Left lobe of liver (tissue), 2 donors: ENCODE results near the gene RHOC. TPM values are rescaled to one million over a fixed set of nuclear protein-coding genes. Genes with fewer than 3 reads are reported as not detected.

Experiments used
- ATAC-seq: fragments of 200-7000 bp; cut with Tn5 transposase; one replicate; pipeline ENCODE4 v1.9.1; 2020; ENCODE audit warnings: mild to moderate bottlenecking, moderate library complexity
- DNase-seq: peaks from one replicate; pipeline ENCODE4 v3.0.0-alpha.2; 2020; ENCODE audit warnings: low spot score
- total RNA-seq: library from RNA; stranded (reverse); gene quantifications from one replicate; pipeline ENCODE4 v1.2.1, GENCODE V29; 2021
- donor health status: DM: no; HTN: no; CAD: no; lungs with moderate emphysema.
- donor health status: DM: no; HTN: yes; CAD: no.

Gene RHOC
- total RNA-seq, 1 donor from 2014 or later, result 55.3 TPM

DNA sequence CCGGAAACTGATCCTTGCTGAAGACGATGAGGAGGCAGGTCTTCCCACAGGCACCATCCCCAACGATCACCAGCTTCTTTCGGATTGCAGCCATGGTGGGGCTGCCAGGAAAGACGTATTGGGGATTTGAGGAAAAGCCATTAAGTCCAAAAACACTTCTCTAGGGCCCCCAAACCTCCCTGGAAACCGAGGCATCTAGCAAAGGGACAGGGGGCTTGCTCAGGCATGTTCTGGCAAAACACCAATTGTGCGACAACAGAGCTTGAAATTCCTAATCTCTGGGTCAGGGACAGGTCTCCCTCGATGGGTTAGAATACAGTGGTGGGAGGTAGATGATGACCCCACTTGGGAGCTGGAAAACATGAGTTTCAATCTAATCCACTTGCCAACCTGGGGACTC is 3.2 kb downstream of the RHOC start:
- no peak for DNase-seq
- no peak for ATAC-seq

DNA sequence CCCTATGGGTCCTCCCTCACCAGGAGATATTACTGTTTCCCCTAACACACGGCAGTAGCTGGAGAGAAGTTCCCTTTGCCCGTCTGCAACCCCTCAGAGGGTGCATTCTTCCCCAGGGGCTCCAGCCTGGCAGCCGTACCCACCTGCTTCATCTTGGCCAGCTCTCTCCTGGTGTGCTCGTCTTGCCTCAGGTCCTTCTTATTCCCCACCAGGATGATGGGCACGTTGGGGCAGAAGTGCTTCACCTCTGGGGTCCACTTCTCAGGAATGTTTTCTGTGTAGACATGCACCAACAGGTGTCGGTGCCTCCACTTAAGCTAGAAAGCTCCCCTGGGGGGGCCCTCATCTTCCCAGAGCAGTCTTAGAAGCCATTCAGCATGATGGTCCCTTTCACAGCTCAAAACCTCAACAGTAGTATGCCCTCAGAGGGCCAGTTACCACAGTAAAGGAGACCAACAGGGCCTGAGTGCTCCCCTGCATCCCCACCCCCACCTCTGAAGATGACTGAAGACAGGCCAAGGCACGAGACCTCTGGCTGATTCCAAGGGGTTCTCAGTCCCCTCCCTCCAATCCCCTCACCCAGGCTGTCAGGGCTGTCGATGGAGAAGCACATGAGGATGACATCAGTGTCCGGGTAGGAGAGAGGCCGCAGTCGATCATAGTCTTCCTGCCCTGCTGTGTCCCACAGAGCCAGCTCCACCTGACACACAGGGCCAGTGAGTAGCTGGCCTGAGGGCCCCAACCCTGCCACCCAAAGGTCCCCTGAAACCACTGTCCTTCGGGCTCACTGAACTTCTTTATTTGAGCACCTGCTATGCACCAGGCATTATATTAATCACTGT is 4.3 kb downstream of the RHOC start:
- ATAC-seq, result no peak
- DNase-seq, result no peak

DNA sequence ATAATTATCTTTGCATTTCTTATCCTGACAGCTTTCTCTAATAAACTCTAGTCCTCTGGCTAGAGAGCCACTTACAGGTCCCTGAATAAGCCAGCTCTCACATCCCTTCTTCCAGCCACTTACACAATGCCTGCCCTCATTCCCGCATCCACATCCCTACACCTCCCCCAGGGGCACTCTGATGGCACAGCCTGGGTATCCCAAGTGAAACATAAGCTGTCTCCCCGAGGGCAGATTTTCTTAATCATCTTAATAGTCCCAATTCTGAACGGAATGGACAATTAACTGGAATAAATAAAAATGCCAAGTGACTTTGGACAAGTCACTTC is 4.9 kb downstream of the RHOC start:
- DNase-seq (no peak), ATAC-seq (no peak)

DNA sequence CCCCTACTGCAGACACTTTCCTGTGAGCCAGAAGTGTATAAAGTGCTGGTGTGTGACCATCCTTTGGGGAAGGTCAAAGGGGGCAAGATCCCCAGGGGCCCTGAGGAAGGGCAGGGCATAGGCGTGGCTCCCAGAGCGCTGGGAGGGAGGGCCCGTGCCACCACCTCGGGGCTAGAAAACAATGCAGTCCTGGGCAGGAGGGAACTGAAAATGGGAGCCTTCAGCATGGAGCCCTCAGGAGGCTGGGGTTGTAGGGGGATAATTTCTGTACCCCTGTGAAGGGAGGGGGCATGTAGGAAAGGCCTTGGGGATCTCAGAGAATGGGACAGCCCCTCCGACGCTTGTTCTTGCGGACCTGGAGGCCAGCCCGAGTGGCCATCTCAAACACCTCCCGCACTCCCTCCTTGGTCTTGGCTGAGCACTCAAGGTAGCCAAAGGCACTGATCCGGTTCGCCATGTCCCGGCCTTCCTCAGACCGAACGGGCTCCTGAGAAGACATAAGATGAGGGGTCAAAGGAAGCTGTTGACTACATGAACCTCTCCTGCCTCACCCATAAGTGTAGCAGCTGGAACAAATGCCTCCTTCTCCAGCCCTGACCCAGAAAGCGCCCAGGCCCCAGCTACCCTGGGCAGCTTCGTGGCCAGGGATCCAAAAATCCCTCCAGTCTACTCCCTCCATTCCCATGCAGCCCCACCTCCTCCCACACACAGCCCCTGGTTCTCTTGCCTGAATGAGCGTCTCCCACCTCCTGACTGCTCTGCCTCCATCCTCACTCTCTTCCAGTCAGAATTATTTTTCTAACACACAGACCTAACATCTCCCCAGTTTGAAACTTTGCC is 5.5 kb downstream of the RHOC start:
- DNase-seq, result no peak
- no peak for ATAC-seq

DNA sequence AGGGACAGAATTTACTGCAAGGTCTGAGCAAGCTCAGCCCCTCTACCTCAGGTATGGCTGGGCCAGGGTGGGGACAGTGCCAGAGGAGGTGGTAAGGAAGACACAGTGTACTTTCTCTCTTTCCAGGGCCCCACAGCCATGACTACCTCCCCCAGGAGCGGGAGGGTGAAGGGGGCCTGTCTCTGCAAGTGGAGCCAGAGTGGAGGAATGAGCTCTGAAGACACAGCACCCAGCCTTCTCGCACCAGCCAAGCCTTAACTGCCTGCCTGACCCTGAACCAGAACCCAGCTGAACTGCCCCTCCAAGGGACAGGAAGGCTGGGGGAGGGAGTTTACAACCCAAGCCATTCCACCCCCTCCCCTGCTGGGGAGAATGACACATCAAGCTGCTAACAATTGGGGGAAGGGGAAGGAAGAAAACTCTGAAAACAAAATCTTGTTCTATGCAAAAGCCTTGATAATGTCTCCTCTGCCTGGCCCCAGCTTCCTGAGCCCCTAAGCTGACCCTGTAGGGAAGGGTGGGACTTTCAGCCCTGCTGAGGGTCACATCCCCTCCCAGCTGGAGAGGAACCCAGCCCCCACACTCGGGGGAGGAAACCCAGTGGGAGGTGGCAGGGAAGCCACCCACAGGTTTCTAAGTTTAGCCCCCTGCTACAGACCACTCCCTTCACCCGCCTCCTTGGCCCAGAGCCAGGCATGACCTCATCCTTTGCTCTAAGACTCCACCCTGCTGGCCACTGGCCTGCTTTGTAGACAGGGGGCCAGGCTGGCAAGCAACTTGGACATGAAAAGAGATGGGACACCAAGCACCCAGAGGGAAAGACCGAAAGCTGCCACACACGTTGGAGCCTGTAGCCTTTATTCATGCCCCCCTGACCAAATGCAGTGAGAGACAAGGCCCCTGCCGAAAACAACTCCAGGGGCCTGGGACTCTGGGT is 6.4 kb downstream of the RHOC start:
- peak; percentile 49 for ATAC-seq

DNA sequence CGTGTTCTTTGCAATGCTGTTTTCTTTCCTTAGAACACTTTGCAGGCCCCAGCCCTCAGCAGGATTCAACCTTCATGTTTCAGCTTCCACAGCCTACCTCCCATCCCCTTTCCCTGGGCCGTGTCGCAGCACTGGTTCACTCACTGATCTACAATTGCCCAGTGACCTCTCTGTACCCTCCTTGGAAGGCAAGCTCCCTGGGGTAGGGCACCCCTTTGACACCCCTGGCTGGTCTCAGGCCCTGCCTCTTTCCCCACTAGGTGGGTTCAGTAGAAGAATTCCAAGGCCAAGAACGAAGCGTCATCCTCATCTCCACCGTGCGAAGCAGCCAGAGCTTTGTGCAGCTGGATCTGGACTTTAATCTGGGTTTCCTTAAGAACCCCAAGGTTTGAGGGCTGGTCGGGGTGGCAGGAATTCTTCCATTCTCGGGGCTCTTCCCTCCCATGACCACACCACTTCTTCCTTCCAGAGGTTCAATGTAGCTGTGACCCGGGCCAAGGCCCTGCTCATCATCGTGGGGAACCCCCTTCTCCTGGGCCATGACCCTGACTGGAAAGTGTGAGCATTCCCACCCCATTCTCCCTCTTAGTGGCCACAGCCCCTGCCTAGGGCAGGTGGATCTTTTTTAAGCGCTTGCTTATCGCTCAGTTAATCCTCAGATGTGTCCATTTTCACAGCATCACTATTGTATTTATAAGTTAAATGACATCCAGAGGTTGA is 7.3 kb downstream of the RHOC start:
- no peak for DNase-seq
- ATAC-seq, result no peak

More for the DNA sequence above, 6.4 kb downstream of the RHOC start:
- peak; percentile 88 for DNase-seq

DNA sequence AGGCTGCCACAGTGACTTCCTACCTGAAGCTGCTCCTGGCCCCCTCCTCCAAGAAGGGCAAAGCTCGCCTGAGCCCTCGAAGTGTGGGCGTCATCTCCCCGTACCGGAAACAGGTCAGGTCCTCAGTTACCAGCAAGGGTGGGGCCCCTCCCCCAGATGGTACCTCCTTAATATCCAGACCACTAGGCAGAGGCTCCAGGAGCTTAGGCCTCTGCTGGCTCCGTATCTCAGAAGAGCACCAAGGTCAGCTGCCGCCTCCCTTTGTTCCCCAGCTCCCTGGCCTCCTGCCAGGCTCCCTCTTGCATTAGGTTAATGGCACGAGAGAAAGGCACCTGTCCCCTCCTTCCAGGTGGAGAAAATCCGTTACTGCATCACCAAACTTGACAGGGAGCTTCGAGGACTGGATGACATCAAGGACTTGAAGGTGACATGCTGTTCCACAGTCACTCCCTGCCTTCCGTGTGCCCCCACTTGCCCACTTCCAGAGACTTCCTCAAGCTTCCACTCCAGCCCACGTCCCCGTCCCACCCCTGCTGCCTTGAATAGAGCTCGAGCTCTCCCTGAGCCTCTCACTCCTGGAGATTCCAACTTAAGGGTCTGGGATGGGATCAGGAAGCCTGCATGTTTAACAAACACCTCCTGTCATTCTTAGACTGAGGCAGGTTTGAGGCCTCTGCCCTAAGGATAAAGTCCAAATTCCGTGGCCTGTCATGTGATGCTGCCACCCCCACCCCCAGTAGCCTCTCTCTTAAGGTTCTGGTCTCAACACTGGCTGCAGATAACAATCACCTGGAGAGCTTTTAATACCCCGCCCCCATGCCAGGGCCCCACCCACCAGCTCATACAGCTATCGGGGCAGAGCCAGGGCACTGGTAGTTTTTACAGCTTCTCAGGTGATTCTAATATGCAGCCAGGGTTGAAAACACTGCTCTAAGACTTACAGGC is 8.3 kb downstream of the RHOC start:
- ATAC-seq (peak; percentile 78), DNase-seq (peak; percentile 83)

DNA sequence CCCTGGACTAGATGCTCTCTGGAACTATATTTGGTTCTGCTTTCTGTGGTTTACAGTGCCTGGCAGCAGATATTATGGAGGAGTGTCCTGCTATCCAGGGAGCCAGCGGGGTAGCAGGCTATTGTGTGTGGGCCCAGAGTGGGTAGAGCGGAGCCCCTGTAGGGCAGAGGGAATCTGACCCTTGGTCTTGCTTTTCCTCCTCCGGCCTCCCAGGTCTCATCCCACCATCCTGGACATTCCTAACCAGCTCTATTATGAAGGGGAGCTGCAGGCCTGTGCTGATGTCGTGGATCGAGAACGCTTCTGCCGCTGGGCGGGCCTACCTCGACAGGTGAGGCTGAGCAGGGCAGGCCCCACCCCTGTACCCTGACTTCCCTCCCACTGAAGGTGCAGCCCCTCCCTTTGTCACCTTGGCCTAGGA is 9.1 kb downstream of the RHOC start:
- ATAC-seq (no peak), DNase-seq (no peak)

DNA sequence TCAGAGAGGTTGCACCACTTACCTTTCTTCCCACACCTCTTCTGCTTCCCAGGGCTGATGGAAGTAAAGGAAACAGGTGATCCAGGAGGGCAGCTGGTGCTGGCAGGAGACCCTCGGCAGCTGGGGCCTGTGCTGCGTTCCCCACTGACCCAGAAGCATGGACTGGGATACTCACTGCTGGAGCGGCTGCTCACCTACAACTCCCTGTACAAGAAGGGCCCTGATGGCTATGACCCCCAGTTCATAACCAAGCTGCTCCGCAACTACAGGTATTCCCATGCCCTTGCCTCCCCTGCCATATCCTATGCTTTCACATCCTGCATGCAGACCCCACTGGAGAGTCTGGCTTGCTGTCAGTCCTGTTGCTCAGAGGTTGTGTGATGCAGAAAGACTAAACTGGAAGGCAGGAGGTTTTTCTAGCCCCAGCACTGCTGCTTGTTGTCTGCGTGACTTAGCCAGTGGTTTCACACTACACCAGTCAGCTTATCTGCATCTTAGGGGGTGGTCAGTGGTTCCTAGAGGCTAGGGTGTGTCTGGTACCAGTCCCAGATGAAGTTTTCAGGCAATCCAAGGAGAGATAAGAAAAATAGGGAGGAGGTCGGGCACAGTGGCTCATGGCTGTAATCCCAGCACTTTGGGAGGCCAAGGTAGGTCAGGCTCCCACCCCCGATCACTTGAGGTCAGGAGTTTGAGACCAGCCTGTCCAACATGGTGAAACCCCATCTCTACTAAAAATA is 10.2 kb downstream of the RHOC start:
- ATAC-seq (no peak), DNase-seq (no peak)

DNA sequence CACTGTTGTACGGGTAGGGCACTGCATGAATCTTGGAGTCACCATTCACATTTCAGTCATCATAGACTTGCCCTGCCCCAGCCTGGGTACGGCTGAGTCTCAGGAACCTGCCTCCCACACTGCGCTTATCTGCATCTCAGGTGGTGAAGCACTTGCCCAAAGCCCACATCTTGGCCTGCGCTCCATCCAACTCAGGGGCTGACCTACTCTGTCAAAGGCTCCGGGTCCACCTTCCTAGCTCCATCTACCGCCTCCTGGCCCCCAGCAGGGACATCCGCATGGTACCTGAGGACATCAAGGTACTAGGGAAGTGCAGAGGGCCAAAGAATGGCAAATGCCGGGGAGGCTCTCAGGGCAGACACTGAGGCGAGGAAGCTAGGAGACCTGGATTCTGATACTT is 11.7 kb downstream of the RHOC start:
- ATAC-seq (no peak), DNase-seq (peak; percentile 41)

DNA sequence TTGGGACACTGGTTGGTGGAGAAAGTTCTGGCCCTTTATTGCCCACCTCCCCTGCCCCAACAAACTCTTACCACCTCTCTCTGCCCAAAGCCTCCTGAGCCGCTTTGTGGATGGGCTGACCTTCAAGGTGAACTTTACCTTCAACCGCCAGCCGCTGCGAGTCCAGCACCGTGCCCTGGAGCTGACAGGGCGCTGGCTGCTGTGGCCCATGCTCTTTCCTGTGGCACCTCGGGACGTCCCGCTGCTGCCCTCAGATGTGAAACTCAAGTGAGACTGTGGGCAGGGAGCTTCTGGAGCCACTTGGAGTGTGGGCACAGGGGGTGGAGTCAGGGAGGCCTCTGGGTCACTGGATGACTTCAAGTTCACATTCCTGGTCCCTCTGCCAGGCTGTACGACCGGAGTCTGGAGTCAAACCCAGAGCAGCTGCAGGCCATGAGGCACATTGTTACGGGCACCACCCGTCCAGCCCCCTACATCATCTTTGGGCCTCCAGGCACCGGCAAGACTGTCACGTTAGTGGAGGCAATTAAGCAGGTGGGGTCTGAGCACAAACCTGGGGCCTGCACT is 12.5 kb downstream of the RHOC start:
- no peak for DNase-seq
- ATAC-seq, result no peak

DNA sequence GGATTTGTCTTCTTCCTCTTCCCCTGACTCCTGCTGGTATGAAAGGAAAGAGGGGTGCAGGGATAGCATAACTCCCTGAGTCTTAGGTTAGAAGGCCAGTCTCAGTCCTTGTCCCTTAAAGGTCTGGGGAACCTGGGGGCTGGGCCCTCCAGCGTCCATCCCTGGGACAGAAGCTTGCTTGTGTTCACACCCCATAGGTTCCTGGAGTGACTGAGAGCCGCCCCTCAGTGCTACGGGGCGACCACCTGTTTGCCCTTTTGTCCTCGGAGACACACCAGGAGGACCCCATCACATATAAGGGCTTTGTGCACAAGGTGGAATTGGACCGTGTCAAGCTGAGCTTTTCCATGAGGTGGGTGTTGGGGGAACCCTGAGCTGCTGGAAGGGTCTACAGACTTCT is 13.1 kb downstream of the RHOC start:
- ATAC-seq, result no peak
- DNase-seq, result no peak

DNA sequence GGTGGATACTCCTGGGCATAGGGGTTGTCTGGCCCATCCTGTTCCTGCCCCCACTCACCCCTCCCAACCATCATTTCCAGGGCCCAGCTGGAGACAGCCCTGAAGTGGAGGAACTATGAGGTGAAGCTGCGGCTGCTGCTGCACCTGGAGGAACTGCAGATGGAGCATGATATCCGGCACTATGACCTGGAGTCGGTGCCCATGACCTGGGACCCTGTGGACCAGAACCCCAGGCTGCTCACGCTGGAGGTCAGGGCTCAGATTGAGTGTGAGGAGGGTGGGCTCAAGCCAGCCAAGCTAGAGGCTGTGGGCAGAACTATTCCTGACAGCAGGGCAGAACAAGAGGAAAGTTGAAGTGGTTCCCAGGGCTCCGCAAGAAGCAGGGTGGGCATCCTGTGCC is 14.2 kb downstream of the RHOC start:
- DNase-seq (peak; percentile 39), ATAC-seq (no peak)

DNA sequence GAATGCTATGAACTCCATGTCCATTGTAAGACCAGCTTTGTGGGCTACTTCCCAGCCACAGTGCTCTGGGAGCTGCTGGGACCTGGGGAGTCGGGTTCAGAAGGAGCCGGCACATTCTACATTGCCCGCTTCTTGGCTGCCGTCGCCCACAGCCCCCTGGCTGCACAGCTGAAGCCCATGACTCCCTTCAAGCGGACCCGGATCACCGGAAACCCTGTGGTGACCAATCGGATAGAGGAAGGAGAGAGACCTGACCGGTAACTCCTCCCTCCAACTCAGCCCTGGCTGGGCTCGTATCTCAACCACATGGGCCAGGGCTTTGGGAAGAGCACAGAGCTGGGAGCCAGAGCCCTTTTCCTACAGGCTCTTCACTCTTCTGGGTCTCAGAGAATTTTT is 17.1 kb downstream of the RHOC start:
- DNase-seq, result no peak
- no peak for ATAC-seq

DNA sequence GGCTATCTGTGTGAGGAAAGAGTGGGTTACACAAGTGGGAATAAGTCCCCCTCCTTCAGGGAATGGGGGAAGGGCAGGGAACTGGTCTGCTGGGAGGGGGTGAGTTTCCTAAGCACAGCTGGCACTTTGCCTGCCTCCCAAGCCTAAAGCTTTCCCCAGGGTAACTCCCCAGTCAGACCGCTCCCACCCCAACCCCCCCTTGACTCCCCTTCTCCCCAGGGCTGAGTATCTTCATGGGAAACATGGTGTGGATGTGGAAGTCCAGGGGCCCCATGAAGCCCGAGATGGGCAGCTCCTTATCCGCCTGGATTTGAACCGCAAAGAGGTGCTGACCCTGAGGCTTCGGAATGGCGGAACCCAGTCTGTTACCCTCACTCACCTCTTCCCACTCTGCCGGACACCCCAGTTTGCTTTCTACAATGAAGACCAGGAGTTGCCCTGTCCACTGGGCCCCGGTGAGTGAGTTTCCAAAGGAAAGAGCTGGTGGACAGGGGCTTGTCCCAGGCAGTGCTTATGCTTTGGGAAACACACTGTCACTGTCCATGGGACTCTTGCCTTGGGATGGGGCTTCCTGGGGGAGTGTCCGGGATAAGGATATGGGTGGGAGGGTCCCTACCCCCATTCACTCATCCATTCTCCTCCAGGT is 17.6 kb downstream of the RHOC start:
- ATAC-seq (no peak), DNase-seq (no peak)

DNA sequence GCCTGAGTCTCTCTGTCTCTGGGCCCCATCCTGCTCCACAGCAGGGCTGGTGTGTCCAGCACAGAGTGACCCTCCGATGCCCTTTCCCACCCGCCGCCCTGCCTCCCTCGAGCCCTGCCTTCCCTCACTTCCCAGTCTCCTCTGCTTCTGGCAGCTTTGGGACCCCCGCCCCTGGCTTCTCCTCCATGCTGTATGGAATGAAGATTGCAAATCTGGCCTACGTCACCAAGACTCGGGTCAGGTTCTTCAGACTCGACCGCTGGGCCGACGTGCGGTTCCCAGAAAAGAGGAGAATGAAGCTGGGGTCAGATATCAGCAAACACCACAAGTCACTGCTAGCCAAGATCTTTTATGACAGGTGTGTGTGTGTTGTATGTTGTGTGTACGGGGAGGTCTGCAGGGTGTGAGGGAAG is 18.1 kb downstream of the RHOC start:
- ATAC-seq, result no peak

DNA sequence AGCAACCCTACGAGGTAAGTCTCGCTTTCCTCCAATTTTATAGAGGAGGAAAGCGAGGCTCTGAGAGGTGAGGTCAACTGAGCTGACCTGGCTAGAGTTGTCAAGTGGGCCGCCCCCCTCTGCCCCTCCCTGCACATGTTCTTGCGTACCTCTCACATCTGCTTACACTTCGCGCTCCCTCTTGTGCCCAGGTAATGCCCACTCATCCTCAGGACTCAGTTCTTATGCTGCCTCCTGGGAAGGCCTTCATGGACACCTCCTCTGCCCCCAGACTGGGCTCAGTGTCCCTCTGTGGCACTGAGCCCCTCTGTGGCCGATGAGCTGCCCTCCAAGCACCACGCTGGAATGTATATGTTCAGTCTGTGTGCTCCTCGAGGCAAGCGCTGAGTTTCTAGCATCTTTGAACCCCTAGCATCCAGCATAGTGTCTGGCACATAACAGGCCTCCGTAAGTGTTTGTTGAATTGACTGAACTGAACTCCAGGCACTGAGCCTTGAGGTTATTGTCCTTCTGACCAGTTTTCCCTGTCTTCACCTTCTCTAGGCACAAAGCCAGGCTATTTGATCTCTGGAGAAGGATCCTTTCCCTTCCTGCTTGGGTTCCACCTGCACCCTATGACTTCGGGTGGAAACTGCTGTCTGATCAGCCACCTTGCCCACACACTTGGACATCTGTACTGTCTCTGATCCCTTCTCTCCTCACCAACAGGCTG is 19.0 kb downstream of the RHOC start:
- DNase-seq (no peak), ATAC-seq (no peak)

More for the DNA sequence above, 18.1 kb downstream of the RHOC start:
- DNase-seq, result no peak
